ENCODE measurements around the gene RASA2.

DNA sequence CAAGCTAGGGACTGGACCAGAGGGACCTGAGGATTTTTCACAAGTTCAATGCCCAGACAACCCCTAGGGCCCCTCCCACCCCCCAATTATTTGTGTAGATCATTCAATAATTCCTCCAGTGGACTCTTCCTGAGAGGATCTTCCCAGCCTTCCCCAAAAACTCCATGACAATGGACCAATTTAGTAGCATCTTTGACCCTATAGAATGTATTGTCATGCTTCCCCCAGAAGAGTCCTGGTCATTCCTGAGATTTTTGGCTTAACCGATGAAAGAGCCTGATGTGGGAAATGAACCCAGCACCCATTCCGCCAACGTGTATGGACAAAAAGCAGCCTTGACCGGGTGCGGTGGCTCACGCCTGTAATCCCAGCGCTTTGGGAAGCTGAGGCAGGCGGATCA is 132.1 kb downstream of the RASA2 start:
- TF ChIP-seq CTCF (IDR thresholded peaks at IDR 0.05): no peak
- no peak for TF ChIP-seq ZFX (IDR thresholded peaks at IDR 0.05; ENCODE audit: borderline replicate concordance)

All from 22Rv1 (cell line).